Measurements from ENCODE around the gene HIKESHI.

GRCh38 chr11:86274999-86275398 is 27.0 kb upstream of the HIKESHI start:
- TF ChIP-seq CTCF (IDR thresholded peaks at IDR 0.05; ENCODE audit: low read depth, low read length), result no peak
- no peak for TF ChIP-seq POLR2A (IDR thresholded peaks at IDR 0.05; ENCODE audit: extremely low read depth, insufficient read length)
- no peak for TF ChIP-seq MYC (IDR thresholded peaks at IDR 0.05; ENCODE audit: low read depth, low read length)
- no peak for TF ChIP-seq MAX (IDR thresholded peaks at IDR 0.05; ENCODE audit: low read depth, low read length)

All from NB4 (cell line).